H54 (cell line): ENCODE data around the gene HELB.

ENCODE experiments used
- DNase-seq: peaks from one replicate; pipeline ENCODE4 v3.0.0; 2011; ENCODE audit warnings: low spot score, mixed read lengths; ENCODE audit not compliant: insufficient read length
- FAIRE-seq: peaks from 3 replicates; lab custom pipeline; 2011; peaks lifted over from hg19 to GRCh38; lab: Jason Lieb, UNC
- POLR2A ChIP-seq: IDR thresholded peaks from 2 replicates; pipeline ENCODE4 v1.6.1; 2011; ENCODE audit warnings: low read depth, mild to moderate bottlenecking, low read length

The HELB gene

DNA sequence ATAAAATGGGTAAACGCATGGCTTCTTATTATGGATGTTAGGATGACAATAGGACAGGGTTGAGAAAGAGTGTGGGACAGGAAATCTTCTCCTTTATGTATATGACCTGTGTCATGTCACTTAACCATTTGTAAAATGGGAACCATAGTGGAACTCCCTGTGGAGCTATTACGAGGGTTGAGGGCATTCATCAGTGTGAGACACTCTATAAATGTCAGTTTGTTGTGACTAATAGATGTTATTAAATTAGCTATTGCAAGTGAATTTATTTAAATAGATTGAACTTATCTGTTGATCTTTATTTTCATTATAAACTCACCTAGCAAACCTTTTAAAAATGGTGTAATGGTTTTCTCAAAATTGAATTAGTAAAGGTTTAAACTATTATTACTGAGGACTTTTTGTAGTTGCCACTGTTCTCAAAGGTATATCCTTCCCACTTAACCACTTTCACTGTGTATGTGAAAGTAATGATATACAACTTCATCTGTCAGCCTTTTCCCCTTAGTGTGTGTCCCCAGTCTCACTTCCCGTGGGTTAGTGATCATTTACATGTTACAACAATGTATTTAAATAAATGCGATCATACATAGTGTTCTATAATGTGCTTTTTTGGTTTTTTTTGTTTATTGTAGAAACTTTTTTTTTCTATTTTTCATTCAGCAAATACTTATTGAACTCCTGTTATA is 17.1 kb downstream of the HELB start:
- FAIRE-seq = peak; percentile 38
- DNase-seq = no peak
- TF ChIP-seq POLR2A = no peak

DNA sequence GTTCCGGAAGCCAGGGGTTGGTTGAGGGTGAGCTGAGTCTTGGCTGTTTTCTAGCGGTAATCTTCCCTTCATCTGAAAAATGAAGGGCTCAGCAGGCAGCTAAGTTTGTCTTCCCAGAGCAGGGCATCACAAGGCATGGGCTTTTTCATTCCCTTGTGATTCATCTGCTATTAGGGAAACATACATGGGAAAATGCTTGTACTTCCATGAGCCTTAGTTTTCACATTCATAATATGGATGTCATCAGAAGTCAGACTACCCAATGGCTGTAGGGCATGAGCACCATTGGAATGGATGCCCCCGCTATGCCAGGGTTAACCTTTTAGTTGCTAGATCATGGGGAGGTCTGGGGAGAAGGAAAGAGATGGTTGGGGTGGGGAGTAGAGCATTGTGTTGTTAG is 18.7 kb downstream of the HELB start:
- no peak for TF ChIP-seq POLR2A
- FAIRE-seq = peak; percentile 64

DNA sequence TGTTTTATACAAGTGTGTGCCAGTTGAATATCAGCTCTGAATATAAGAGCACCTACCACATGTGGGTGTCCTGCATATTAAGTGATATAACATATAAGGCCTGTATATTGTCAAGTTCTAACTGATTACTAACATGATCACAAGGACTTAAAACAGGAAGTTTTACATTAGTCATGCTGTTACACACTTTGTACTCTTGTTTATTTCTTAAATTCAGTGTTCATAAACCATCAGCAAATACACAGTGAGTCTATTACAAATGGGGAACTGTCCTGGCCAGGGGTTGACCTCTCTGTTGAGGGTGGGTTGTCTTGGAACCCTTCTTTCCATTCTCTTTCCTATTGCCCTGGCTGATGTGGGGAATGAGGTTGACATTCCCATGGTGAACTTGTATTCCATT is 19.1 kb downstream of the HELB start:
- TF ChIP-seq POLR2A = no peak
- FAIRE-seq (peak; percentile 82), DNase-seq (no peak)

More for the DNA sequence above, 18.7 kb downstream of the HELB start:
- no peak for DNase-seq

GRCh38 chr12:66323017-66323416 is 20.7 kb downstream of the HELB start:
- no peak for FAIRE-seq
- no peak for DNase-seq

DNA sequence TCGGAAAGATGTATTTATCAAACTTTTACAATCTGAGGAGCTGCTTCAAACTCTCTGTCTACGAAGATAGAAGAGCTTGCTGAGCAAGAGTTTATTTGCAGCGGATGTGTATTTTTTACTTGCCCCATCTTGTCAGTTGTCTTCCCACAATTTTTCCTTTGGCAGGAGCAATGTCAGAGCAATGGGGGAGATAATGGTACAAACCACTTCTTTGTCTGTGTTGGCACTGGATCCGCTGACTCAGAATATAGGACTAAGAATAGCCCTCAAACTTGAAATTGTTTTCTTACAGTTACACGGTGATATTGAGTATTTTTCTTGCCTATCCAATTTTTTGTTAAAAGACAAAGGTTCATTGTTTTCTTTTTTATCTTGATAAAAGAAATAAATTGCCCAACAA is 27.6 kb downstream of the HELB start:
- FAIRE-seq = peak; percentile 38
- DNase-seq = no peak
- TF ChIP-seq POLR2A = no peak

More at GRCh38 chr12:66323017-66323416, 20.7 kb downstream of the HELB start:
- no peak for TF ChIP-seq POLR2A

- no peak for DNase-seq
- TF ChIP-seq POLR2A = no peak
- no peak for FAIRE-seq
Observed at GRCh38 chr12:66331016-66331415, 28.7 kb downstream of the HELB start.

DNA sequence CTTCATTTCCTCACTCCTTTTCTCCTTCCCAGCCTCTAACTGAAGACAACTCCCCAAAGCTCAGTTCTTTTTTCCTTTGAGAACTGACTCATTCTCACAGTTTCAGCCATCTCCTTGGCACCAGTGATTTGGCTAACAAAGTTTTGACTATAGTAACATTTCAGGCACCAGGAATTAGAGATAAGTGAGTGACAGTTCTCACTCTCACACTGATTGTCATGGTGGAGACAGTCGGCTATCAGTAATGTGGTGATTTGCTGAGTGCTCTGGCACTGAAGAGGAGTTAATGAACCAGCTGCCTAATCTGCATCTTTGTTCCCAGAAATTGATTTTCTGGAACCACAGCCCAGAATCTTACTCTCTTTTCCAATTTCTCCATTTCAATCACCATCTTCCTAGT is 29.5 kb downstream of the HELB start:
- DNase-seq (no peak), FAIRE-seq (no peak)
- TF ChIP-seq POLR2A = no peak

GRCh38 chr12:66335746-66336145 is 33.5 kb downstream of the HELB start:
- DNase-seq (no peak), FAIRE-seq (no peak)
- TF ChIP-seq POLR2A = no peak

- TF ChIP-seq POLR2A = no peak
- FAIRE-seq = no peak
- DNase-seq = no peak
Observed at GRCh38 chr12:66337381-66338010, 35.2 kb downstream of the HELB start.

- no peak for TF ChIP-seq POLR2A
- DNase-seq = no peak
- no peak for FAIRE-seq
Observed at GRCh38 chr12:66340131-66340530, 37.8 kb downstream of the HELB start.

DNA sequence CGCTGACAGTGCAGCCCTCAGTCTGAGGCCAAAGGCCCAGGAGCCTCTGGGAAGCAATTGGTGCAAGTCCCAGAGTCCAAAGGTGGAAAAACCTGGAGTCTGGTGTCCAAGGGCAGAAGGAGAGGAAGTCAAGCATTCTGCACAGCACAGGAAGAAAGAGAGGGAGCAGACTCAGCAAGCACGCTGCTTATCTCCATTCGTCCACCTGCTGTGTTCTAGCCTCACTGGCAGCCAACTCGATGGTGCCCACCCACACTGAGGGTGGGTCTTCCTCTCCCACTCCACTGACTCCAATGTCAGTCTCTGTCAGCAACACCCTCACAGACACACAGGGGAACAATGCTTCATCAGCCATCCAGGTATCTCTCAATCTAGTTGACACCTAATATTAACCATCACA is 38.8 kb downstream of the HELB start:
- no peak for TF ChIP-seq POLR2A
- DNase-seq (no peak), FAIRE-seq (no peak)

- FAIRE-seq (no peak), DNase-seq (no peak)
- TF ChIP-seq POLR2A = no peak
Observed at GRCh38 chr12:66345212-66345611, 42.9 kb downstream of the HELB start.

- FAIRE-seq = no peak
- no peak for TF ChIP-seq POLR2A
Observed at GRCh38 chr12:66345956-66346355, 43.7 kb downstream of the HELB start.

GRCh38 chr12:66351301-66351700 is 49.0 kb downstream of the HELB start:
- no peak for FAIRE-seq
- DNase-seq = no peak
- no peak for TF ChIP-seq POLR2A

More at GRCh38 chr12:66345956-66346355, 43.7 kb downstream of the HELB start:
- DNase-seq = no peak

GRCh38 chr12:66352197-66352596 is 49.9 kb downstream of the HELB start:
- DNase-seq (peak; percentile 12), FAIRE-seq (no peak)
- no peak for TF ChIP-seq POLR2A

DNA sequence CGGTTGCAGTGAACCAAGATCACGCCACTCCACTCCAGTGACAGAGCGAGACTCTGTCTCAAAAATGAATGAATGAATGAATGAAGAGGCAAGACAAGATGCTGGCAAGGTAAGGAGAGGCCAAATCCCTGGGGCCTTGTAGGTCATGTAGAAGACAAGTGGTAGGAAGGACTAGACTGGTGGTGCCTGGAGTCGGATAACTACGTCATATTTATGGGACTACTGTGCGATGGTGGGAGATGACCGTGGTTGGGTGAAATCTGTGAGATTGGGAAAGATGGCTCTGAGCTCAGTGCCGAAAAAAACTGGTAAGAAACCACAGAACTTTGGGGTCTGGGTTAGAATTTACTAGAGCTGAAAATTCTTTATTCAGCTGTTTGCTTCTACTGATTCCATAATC is 50.6 kb downstream of the HELB start:
- TF ChIP-seq POLR2A = no peak
- DNase-seq (no peak), FAIRE-seq (no peak)
